H7 (cell line): ENCODE results near the gene FUT8. TPM values are rescaled to one million over a fixed set of nuclear protein-coding genes. Genes with fewer than 3 reads are reported as not detected.
"Not testable (repeated sequence)": the region's sequence is repeated elsewhere in the genome, so short reads cannot be mapped to it uniquely, and the experiment has no call there.

ENCODE experiments used
- DNase-seq: peaks from one replicate; pipeline ENCODE4 v3.0.0; 2012
- H3K27me3 ChIP-seq: 2 replicates; pipeline ENCODE4 v1.6.0; 2011; ENCODE audit warnings: mild to moderate bottlenecking, low read length; ENCODE audit not compliant: control insufficient read depth, insufficient read depth
- H3K36me3 ChIP-seq: replicated peaks from 2 replicates; pipeline ENCODE4 v1.5.1; 2011; ENCODE audit warnings: low read length; ENCODE audit not compliant: control insufficient read depth, insufficient read depth
- H3K4me3 ChIP-seq: 2 replicates; pipeline ENCODE4 v1.5.1; 2011; ENCODE audit warnings: low read depth, mild to moderate bottlenecking, control low read depth, low read length, moderate library complexity; ENCODE audit not compliant: insufficient read depth
- total RNA-seq: library from RNA; depleted of rRNA; stranded (reverse); fragments of >200 nt; shearing (Covaris generic); gene quantifications from 2 replicates; pipeline ENCODE4 v1.2.3, GENCODE V29; 2014

Gene FUT8
- total RNA-seq, 1 experiment from 2014 or later, result 34.9 TPM

DNA sequence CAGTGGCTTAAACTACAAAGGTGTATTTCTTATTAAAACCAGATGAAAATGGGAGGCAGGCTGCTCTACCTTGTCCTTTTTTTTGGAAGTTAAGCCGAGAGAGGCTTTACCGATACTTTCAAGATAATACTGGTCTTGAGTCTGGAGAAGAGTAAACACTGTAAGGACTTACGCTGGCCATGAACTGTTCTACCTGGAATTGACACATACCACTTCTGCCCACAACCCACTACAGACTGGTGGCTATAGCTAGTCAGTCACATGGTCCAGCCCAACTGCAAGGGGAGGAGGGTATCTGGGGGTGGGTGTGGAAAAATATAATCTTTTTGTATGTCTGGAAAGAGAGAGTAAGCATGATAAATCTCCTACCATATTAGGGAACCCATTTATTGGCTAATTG lies 4.4 kb upstream of the FUT8 start:
- Histone ChIP-seq H3K36me3 (no peaks in the 10 kb centered on the region), H3K27me3 (no peaks in the 10 kb centered on the region), H3K4me3 (no peak overlapping the region)
- no peak for DNase-seq

DNA sequence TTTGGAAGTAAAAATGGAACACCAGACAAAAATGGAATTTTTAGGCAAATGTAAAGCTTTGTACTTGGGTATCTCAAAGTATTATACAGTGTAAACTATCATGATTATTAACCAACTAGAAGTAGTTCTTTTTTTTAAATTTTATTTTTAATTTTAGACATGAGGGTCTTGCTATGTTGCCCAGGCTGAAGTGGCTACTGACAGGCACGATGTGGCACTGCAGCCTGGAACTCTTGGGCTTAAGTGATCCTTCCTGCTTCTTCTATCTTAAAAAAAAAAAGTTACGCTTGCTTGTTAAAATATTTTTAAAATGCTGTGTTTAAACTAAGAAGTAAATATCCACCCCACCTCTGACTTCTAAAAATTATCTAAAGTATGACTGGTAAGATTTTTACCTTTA lies 1.9 kb upstream of the FUT8 start:
- Histone ChIP-seq H3K36me3 (no peaks in the 10 kb centered on the region), H3K4me3 (no peak overlapping the region), H3K27me3 (peaks cover 3% of the 10 kb centered on the region; the same call in 1 of the 2 replicates)
- DNase-seq, result no peak

DNA sequence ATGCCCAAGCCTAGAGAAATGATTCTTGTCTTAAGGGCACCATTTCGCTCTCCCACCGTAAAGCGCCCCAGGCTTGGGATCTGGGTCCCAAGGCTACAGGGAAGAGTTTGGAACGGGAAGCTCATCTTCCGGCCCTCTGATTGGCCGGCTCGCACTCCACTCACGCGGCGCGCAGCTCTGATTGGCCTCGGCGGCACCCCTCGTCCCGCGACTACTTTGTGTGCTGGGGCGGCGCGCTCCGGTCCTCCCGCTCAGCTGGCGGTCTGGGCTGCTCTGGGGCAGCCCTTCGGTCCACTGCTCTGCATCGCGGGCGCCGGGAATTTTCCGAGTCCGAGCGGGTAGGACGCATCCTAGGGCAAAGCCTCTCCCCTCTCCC lies 886 bp upstream of the FUT8 start:
- peak overlapping the region; percentile 84 for H3K4me3 ChIP-seq
- H3K36me3 ChIP-seq, result no peaks in the 10 kb centered on the region
- peaks cover 3% of the 10 kb centered on the region; the same call in 1 of the 2 replicates for H3K27me3 ChIP-seq
- peak; percentile 90 for DNase-seq

DNA sequence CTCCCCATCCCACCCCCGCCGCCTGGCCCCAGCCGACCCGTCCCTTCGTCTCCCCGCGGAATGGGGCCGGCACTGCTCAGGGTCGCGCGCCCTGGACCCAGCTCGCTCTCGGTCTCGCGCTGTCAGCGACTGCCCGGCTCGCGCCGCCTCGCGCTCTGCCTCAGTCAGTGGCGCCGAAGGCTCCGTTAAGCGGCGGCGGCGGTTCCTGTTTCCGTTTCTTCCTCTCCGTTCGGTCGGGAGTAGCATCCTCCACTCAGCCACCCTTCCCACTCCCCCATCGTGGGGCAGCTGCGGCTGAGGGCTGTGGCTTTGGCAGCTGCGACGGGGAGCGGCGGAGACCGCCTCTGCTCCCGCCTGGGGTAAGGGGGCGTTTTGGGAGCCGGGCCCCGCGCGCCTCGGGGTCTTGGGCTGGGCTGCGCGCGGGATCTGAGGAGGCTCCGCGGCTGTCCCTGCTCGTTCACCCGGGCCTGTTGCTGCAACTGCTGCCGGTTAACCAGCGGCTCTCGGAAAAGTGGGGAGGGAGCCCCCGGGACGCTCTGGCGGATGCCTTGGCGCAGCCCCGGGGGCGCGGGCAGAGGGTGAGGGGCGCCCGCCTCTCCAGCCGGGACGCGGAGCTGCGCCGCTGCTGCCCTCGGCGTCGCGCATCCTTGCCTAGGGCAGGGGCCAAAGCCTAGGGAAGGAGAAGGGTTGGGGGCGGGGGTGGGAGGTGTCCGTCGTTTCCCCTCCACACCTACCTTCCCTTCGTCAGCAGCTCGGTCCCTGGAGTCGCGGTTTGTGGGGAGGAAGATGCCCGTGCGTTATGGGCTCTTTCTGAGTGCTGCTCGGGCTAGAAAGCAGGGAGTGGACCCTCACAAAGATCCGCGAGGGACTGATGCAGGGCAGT lies 567 bp downstream of the FUT8 start:
- peak overlapping the region; percentile 84 for H3K4me3 ChIP-seq
- H3K36me3 ChIP-seq, result no peaks in the 10 kb centered on the region
- DNase-seq, result peak; percentile 69
- peaks cover 3% of the 10 kb centered on the region; the same call in 1 of the 2 replicates for H3K27me3 ChIP-seq

DNA sequence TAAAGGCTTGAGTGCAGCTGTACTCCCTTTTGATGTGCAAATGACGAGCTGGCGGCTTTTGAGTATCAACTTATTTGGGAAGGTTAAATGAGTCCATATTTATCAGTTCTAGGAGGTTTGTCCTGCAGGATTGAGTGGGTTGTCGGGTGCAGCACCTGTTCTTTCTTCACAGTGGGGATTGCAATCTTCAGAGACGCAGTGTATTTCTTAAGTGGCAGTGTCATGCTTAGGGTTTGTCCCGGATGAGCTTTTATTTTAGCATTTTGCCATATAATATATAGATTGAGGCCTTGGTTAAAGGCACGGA lies 1.2 kb downstream of the FUT8 start:
- Histone ChIP-seq H3K36me3 (no peaks in the 10 kb centered on the region), H3K4me3 (peak overlapping the region; percentile 84), H3K27me3 (peaks cover 3% of the 10 kb centered on the region; the same call in 1 of the 2 replicates)
- no peak for DNase-seq

DNA sequence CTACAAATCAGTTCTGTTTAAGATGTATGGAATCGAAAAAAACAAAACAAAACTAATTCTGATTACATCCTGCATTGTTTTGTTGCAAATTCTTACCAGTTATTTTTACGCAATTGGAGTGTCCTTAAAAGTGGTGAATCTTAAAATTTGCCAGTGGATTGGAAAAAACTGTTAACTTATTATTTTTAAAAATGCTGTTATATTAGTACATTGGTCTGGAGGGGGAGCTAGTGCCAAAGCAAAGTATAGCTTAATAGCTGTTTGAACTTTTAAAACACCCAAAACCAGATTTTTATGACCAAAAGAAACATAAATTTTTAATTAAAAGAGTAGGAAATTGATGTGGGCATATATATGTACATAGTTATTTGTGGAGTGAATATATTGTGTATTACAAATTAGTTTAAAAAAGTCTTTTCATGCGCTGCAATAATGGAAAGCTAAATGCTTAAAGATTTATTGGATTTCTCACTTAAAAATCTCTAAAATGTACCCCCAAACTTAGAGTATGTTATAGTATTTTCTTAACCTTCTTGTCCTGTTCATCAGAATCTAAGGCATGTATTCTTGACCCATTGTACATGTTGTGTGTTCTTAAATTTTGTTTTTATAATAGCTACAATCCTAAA lies 2.5 kb downstream of the FUT8 start:
- H3K27me3 ChIP-seq, result peaks cover 3% of the 10 kb centered on the region; the same call in 1 of the 2 replicates
- H3K36me3 ChIP-seq, result no peaks in the 10 kb centered on the region
- DNase-seq, result peak; percentile 12
- H3K4me3 ChIP-seq, result no peak overlapping the region

DNA sequence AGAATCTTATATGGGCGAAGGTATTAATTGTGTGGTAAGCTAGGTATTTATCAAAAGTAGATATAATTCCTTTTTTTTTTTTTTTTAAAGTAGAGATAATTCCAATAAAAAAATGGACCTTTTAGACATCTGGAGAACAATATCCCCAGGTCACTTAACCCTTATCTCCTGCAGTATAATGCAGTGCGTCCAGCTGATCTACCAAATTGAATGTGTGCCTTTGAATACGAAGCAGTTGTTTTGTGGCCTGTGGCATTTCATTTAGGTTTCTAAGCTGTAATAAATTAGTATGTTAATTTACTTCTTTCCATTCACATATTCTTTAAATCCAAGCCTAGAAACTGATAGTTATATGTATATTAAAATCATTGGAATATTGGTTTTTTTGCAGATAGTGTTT lies 3.1 kb downstream of the FUT8 start:
- Histone ChIP-seq H3K4me3 (no peak overlapping the region), H3K27me3 (peaks cover 3% of the 10 kb centered on the region; the same call in 1 of the 2 replicates)

DNA sequence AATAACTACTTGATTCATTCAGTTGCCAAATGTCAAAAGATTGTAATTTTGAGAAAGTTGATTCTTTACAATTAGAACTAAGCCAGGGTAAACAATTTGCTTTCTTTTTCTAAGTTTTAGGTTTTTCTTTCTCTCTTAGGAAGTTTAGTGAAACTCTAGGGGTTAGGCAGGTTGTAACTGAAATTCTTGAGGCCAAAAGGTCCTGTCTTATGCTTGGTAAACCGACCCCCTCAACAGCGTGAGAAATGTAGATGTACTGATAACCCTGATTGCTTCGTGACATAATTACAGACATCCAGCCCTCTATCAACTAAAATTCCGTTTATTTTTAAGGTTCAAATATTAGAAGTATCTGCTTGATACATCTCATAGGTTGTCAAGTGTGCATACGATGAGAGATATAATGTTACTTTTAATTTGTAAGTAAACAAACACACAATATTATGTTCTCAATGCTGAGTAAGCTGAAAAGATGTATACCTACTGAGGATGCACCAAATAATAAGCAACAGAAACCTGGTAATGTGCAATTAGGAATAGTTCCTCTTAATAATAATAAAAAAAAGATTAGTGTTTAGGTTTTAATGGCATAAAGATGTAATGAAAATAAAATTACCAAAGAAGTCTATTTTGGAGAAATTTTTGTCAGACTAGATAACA lies 7.2 kb downstream of the FUT8 start:
- no peak for DNase-seq
- Histone ChIP-seq H3K36me3 (no peaks in the 10 kb centered on the region), H3K27me3 (no peaks in the 10 kb centered on the region), H3K4me3 (no peak overlapping the region)

More for the DNA sequence above, 3.1 kb downstream of the FUT8 start:
- no peak for DNase-seq
- H3K36me3 ChIP-seq, result no peaks in the 10 kb centered on the region

DNA sequence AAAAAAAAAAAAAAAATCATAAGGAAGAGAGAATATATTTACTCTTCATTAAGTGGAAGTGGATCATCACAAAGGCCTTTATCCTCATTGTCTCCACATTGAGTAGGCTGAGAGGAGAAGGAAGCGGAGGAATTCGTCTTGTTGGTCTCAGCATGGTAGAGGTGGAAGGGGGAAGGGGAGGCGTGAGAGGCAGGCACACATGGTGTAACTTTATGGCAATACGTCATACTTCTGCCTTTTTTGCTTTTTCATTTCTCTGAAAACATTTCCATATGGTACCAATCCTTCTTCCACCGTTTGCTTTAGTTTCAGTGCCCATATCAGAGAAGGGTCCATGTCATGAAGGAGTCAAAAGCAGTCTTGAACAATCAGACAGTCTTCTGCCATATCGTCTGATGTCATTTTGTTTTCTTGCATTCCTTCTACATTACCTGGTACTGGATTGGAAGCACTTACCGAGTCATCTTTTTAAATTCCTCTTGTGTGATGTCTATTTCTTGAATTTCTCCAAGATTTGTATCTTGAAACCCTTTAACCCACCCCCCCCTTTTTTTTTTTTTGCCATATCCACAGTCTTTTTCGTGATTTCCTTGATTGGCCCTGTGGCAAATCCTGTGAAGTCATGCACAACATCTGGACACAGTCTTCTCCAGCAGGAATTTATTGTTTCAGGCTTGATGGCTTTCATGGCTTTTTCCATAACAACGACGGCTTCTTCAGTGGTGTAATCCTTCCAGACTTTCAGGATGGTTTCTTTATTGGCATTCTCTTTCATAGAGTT lies 8.9 kb downstream of the FUT8 start:
- no peak for DNase-seq
- H3K4me3 ChIP-seq, result no peak overlapping the region
- H3K36me3 ChIP-seq, result no peaks in the 10 kb centered on the region
- H3K27me3 ChIP-seq, result no peaks in the 10 kb centered on the region

DNA sequence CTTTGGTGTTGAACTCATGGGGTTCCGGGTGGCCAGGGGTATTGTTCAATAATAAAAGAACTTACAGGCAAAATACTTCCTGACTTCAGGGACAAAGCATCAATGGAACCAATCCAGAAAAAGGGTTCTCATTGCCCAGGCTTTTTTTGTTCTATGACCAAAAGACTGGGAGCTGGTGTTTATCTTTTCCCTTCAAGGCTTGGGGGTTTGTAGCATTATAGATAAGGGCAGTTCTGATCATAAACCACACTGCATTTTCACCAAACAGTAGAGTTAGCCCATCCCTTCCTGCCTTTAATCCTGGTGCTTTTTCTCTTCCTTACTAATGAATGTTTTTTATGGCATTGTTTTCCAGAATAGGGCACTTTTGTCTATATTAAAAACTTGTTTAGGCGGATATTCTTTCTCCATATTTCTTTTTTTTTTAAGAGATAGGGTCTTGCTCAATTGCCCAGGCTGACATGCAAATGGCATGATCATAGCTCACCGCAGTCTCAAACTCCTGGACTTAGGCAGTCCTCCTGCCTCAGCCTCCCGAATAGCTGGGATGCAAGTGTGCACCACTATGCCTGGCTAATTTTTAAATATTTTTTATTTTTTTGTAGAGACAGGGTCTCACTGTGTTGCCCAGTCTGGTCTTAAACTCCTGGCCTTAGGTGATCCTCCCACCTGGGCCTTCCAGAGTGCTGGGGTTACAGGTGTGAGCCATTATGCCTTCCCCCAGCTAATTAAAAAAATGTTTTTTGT lies 9.7 kb downstream of the FUT8 start:
- no peak overlapping the region for H3K4me3 ChIP-seq
- DNase-seq, result no peak

DNA sequence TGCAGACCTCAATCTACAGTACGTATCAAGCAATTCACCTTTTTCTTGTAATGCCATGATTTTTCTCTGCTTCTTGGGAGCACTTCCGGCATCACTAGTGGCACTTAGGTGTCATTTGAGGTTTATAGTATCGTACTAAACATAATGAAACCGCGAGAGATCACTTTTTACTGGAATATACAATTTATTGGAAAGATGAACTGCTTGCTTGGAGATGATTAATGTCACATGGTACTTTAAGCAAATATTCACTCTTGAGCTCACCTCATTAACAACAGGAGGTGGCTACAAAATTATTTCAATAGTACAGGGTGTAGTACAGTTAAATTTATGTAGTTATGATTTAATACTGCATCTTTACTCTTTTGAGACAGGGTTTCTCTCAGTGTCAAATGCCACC lies 11.5 kb downstream of the FUT8 start:
- Histone ChIP-seq H3K36me3 (no peaks in the 10 kb centered on the region), H3K27me3 (no peaks in the 10 kb centered on the region), H3K4me3 (no peak overlapping the region)
- DNase-seq, result no peak

More for the DNA sequence above, 9.7 kb downstream of the FUT8 start:
- Histone ChIP-seq H3K27me3 (no peaks in the 10 kb centered on the region), H3K36me3 (no peaks in the 10 kb centered on the region)

DNA sequence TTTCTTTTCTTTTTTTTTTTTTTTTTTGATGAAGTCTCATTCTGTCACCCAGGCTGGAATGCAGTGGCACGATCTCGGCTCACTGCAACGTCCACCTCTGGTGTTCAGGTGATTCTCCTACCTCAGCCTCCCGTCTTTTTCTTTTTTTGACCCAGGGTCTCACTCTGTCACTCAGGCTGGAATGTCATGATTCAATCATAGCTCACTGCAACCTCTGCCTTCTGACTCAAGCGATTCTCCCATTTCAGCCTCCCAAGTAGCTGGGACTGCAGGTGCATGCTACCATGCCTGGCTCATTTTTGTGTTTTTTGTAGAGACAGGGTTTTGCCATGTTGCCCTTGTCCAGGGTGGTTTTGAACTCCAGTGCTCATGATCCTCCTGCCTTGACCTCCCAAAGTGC lies 12.0 kb downstream of the FUT8 start:
- no peak for DNase-seq
- H3K36me3 ChIP-seq, result no peaks in the 10 kb centered on the region
- H3K4me3 ChIP-seq, result no peak overlapping the region
- H3K27me3 ChIP-seq, result no peaks in the 10 kb centered on the region

DNA sequence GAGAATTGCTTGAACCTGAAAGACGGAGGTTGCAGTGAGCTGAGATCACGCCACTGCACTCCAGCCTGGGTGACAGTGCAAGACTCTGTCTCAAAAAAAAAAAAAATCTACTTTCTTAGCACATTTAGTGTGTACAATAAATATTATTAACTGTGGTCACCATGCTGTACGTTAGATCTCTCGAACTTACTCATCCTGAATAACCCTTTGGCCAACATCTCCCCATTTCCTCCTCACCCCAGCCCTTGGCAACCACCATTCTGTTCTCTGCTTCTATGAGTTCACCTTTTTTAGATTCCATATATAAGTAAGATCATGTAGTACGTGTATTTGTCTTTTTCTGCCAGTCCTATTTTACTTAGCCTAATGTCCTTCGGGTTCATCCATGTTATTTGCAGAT lies 13.4 kb downstream of the FUT8 start:
- H3K27me3 ChIP-seq, result no peaks in the 10 kb centered on the region
- H3K4me3 ChIP-seq, result no peak overlapping the region
- DNase-seq, result no peak
- no peaks in the 10 kb centered on the region for H3K36me3 ChIP-seq

DNA sequence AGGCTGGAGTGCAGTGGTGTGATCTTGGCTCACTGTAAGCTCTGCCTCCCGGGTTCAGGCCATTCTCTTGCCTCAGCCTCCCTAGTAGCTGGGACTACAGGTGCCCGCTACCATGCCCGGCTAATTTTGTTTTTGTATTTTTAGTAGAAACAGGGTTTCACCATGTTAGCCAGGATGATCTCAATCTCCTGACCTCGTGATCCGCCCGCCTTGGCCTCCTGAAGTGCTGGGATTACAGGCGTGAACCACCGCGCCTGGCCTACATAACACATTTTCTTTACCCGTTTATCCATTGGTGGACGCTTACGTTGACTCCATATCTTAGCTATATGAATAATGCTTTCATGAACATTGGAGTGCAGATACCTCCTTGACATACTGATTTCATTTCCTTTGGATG lies 14.4 kb downstream of the FUT8 start:
- H3K36me3 ChIP-seq, H3K4me3 ChIP-seq, DNase-seq, H3K27me3 ChIP-seq: not testable (repeated sequence)
